Heart right ventricle (tissue), 16 donors: ENCODE data around the gene FBXO45. TPM values are rescaled to one million over a fixed set of nuclear protein-coding genes. Genes with fewer than 3 reads are reported as not detected.
"Not testable (repeated sequence)": the region's sequence is repeated elsewhere in the genome, so short reads cannot be mapped to it uniquely, and the experiment has no call there.

Source experiments
- ATAC-seq, 8 donors: fragments of 200-7000 bp; cut with Tn5 transposase; one replicate each; pipeline ENCODE4 v1.9.1; 2020; ENCODE audit warnings: mild to moderate bottlenecking in 8 of 8, moderate library complexity in 8 of 8, moderate number of reproducible peaks in 1 of 8
- DNase-seq, 2 donors: peaks; one replicate each; pipeline ENCODE4 v3.0.0-alpha.2; 2020
- H3K27ac ChIP-seq, 10 donors: fragments of 200-600 bp; sonication (generic) in 2 of 10; one replicate each; pipeline versions ENCODE4 v1.5.0 to v1.8.0; 2020 to 2022; ENCODE audit warnings: mild to moderate bottlenecking in 3 of 10
- H3K27me3 ChIP-seq, 7 donors: fragments of 200-600 bp; one replicate each; pipeline ENCODE4 v1.8.0; 2021 to 2022; ENCODE audit warnings: mild to moderate bottlenecking in 2 of 7
- H3K36me3 ChIP-seq, 9 donors: fragments of 200-600 bp; sonication (generic) in 1 of 9; one replicate each; pipeline versions ENCODE4 v1.5.0 to v1.8.0; 2020 to 2022; ENCODE audit warnings: mild to moderate bottlenecking in 2 of 9
- H3K4me1 ChIP-seq, 9 donors: fragments of 200-600 bp; sonication (generic) in 1 of 9; one replicate each; pipeline versions ENCODE4 v1.5.0 to v1.8.0; 2020 to 2022; ENCODE audit warnings: mild to moderate bottlenecking in 4 of 9
- H3K4me3 ChIP-seq, 10 donors: fragments of 200-600 bp; sonication (generic) in 2 of 10; one replicate each; pipeline versions ENCODE4 v1.5.0 to v1.8.0; 2020 to 2022; ENCODE audit warnings: mild to moderate bottlenecking in 7 of 10, moderate library complexity in 2 of 10
- H3K9me3 ChIP-seq, 11 donors: fragments of 200-600 bp in 10 of 11; sonication (generic) in 2 of 11; one replicate each; pipeline versions ENCODE4 v1.5.0 to v1.8.0; 2013 to 2022; ENCODE audit warnings: mild to moderate bottlenecking in 2 of 11, control low read depth in 1 of 11, moderate library complexity in 1 of 11
- CTCF ChIP-seq, 9 donors: fragments of 200-600 bp; sonication (generic) in 2 of 9; IDR thresholded peaks; one replicate each; pipeline versions ENCODE4 v1.5.0 to v1.8.0; 2021 to 2022; ENCODE audit warnings: antibody characterized with exemption in 9 of 9, mild to moderate bottlenecking in 5 of 9, moderate library complexity in 1 of 9
- WGBS, 2 donors: extraction: QIAGEN DNeasy Blood & Tissue Kit; methylation state at CpG; one replicate each; pipeline ENCODE4 v1.1.7; 2013; ENCODE audit warnings: inconsistent platforms in 1 of 2; 5-methylcytosine and 5-hydroxymethylcytosine counted together
- intact Hi-C, 10 donors: fragments of 100-400 bp; cut with DNase I; formaldehyde crosslinking; loops; one replicate each; pipeline versions ENCODE4 v1.11.1 to v1.14.2; 2022
- polyA plus RNA-seq, 2 donors: library from polyadenylated mRNA; stranded (reverse); fragments of 200-250 nt; gene quantifications; one replicate each; pipeline ENCODE4 v1.2.3, GENCODE V29; 2013
- total RNA-seq, 10 donors: library from RNA; stranded (reverse); fragmentation: NEBNext Ultra II Directional in 3 of 10; extraction: Animal tissue kit (Norgen Biotek cat#: 25700) in 3 of 10; gene quantifications; one replicate each; pipeline versions ENCODE4 v1.2.1 to v1.2.4, GENCODE V29; 2021 to 2023
- donor health status: Arrhythmogenic right ventricular cardiomyopathy.
- donor health status: ischemic (EF 13 %, LVEDD 7.1; RV severe dilation, severe dysfunction).
- donor health status: healthy with polysubstance abuse.
- donor health status: DM: no; HTN: yes; CAD: no.
- donor health status: DM: no; HTN: no; CAD: no.
- donor health status: ischemic (EF 25% LVEDD 6.9; RV normal size, moderate dysfunction).
- donor health status: ischemic (EF 25% LVEDD 5.7; RV mildly dilated, moderate dysfunction).
- donor health status: healthy.
- donor health status: DM: yes; HTN: yes; CAD: no.
- donor health status: Ischemic cardiomyopathy.
- donor health status: ischemic (EF 35%, LVEDD 5.7; RV mildly dilated, moderate dysfunction).
- donor health status: nonischemic (EF 11% LVEDD 7.7; RV severe dilation, severe dysfunction).
- donor health status: DM: yes; HTN: yes; CAD: no.
- donor health status: PGD.
- donor health status: ischemic (EF 29% LVEDD 5.4; RV normal size, mild dysfunction).
- donor health status: nonischemic (EF 23%, LVEDD 6.1; RV moderate dilation, normal function).

The FBXO45 gene
- total and polyA plus RNA-seq, 12 donors, result 2.0 to 10.2 (median 5.8) TPM

GRCh38 chr3:196544491-196544992, 23.9 kb upstream of the FBXO45 start:
- H3K27ac ChIP-seq, result no peak overlapping the region
- H3K36me3 ChIP-seq, result no peaks in the 10 kb centered on the region
- no peak for ATAC-seq
- no peak overlapping the region for H3K4me3 ChIP-seq
- WGBS, 2 donors, result 96% methylated on average over 2 of the region's 2 CpGs
- no peaks in the 10 kb centered on the region for H3K4me1 ChIP-seq
- intact Hi-C loops, result loop anchor here in 1 of 10 donors (10.0 kb wide), 1 partner anchor 420 kb away; the partner anchor contains the start of gene PIGZ
- H3K27me3 ChIP-seq, result peaks cover 0 to 4% (median 0%) of the 10 kb centered on the region in 7 donors
- DNase-seq, result no peak
- no peak for TF ChIP-seq CTCF (IDR thresholded peaks at IDR 0.05)
- H3K9me3 ChIP-seq, result peaks cover 0 to 7% (median 0%) of the 10 kb centered on the region in 11 donors

- 85% methylated on average over 5 of the region's 5 CpGs for WGBS, 2 donors
Observed at GRCh38 chr3:196546537-196546936, 21.9 kb upstream of the FBXO45 start.

DNA sequence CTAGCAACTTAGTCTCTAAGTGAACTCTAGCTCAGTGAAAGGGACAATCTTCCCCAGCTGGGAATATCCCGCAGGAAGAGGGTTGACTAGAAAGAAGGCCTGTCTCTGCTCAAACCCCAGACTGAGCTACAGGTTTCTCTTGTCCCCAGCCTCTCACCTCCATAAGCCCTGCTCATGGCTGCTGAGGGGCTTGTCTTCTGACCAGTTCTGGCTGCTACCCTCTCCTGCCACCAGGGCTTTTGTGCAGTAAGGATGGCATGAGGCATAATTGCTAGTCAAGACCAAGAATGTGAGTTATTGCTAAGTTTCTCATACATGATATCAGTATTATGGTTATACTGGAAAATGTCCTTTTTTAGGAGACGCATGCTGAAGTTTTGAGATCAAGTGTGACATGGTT, 21.4 kb upstream of the FBXO45 start:
- no peak for TF ChIP-seq CTCF (IDR thresholded peaks at IDR 0.05)
- Histone ChIP-seq H3K27ac (no peak overlapping the region), H3K36me3 (no peaks in the 10 kb centered on the region), H3K27me3 (no peaks in the 10 kb centered on the region), H3K4me1 (no peaks in the 10 kb centered on the region), H3K4me3 (no peak overlapping the region), H3K9me3 (peaks cover 0 to 17% (median 0%) of the 10 kb centered on the region in 11 donors)
- DNase-seq, result no peak
- 95 to 97% methylated on average over 2 of the region's 2 CpGs for WGBS, 2 donors
- intact Hi-C loops, result loop anchor here in 1 of 10 donors (10.0 kb wide), 1 partner anchor 418 kb away; the partner anchor contains the start of gene PIGZ
- ATAC-seq, result no peak

More at GRCh38 chr3:196546537-196546936, 21.9 kb upstream of the FBXO45 start:
- intact Hi-C loops, result loop anchor here in 1 of 10 donors (10.0 kb wide), 1 partner anchor 418 kb away; the partner anchor contains the start of gene PIGZ
- no peak overlapping the region for H3K27ac ChIP-seq
- TF ChIP-seq CTCF (IDR thresholded peaks at IDR 0.05), result no peak
- H3K9me3 ChIP-seq, result peaks cover 0 to 17% (median 0%) of the 10 kb centered on the region in 11 donors
- DNase-seq, result no peak
- no peaks in the 10 kb centered on the region for H3K36me3 ChIP-seq
- H3K27me3 ChIP-seq, result no peaks in the 10 kb centered on the region
- H3K4me1 ChIP-seq, result no peaks in the 10 kb centered on the region
- ATAC-seq, result no peak
- no peak overlapping the region for H3K4me3 ChIP-seq

- H3K27me3 ChIP-seq, H3K4me3 ChIP-seq, H3K27ac ChIP-seq, H3K4me1 ChIP-seq, H3K36me3 ChIP-seq, DNase-seq, ATAC-seq: not testable (repeated sequence)
- intact Hi-C loops, result loop anchor here in 1 of 10 donors (10.0 kb wide), 1 partner anchor 415 kb away; the partner anchor contains the start of gene PIGZ
- H3K9me3 ChIP-seq, result peaks cover 0 to 17% (median 0%) of the 10 kb centered on the region in 11 donors
- WGBS, 2 donors, result 98 to 100% methylated on average over 1 of the region's 1 CpG
Observed at GRCh38 chr3:196549312-196549711, 19.1 kb upstream of the FBXO45 start.

- 83 to 90% methylated on average over 3 of the region's 3 CpGs for WGBS, 2 donors
- Histone ChIP-seq H3K36me3 (peaks cover 0 to 13% (median 0%) of the 10 kb centered on the region in 9 donors), H3K9me3 (peaks cover 0 to 17% (median 0%) of the 10 kb centered on the region in 11 donors)
- H3K27ac ChIP-seq, DNase-seq, ATAC-seq, intact Hi-C loops, H3K27me3 ChIP-seq, H3K4me1 ChIP-seq, H3K4me3 ChIP-seq: not testable (repeated sequence)
Observed at GRCh38 chr3:196550172-196550571, 18.3 kb upstream of the FBXO45 start.
